Measurements from ENCODE around the gene SPRYD3.

SPRYD3 gene

DNA sequence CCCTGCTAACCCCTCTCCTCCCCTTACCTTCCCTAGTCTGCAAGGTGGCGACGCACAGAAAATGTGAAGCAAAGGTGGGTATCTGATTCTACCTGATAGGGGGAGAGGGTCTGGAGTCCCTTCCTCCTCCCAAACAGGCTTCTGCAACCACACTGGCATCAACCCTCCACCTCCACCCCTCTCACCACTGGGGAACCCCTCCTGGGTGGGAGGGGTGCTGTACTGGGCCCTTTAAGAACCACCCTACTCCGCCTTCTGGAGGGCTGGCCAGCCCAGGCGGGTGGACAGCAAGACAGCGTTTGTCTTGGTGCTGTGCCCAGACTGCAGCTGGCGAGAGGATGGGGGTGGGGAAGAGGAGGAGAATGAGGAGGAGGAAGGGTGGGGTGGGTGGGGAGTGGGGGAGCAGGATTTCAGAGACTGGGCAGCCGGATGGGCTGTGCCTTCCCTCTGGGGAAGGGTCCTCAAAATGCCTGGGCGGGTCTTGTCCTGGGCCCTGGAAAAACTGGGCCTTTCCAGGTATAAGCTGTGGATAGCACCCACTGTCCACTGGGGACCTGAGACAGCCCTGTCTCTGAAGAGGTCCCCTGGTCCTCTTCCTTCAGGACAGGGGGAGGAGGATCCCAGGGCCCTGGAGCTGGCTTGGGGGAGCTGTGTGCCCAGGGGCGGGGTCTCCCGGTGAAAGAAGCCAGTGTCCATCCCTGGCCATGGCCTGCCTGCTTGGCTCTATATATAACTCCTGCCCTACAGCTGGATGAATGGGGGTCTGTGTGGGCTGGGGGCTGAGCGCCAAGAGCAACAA lies 26.6 kb downstream of the SPRYD3 start:
- no peak for TF ChIP-seq CTCF (IDR thresholded peaks at IDR 0.05; ENCODE audit: low read depth, low read length)
- H3K4me3 ChIP-seq (ENCODE audit: low read depth, low read length): no peak overlapping the region
- DNase-seq (ENCODE audit: low read depth, low spot score): peak; percentile 85
- in situ Hi-C loops (cut with HindIII; ENCODE audit: low sequenced_read_pairs): no loop called here

GRCh38 chr12:53051881-53052412 lies 27.2 kb downstream of the SPRYD3 start:
- peak overlapping the region; percentile 51 for H3K4me3 ChIP-seq (ENCODE audit: low read depth, low read length)
- DNase-seq (ENCODE audit: low read depth, low spot score): no peak
- in situ Hi-C loops (cut with HindIII; ENCODE audit: low sequenced_read_pairs): no loop called here
- TF ChIP-seq CTCF (IDR thresholded peaks at IDR 0.05; ENCODE audit: low read depth, low read length): no peak

GRCh38 chr12:53051058-53051880 lies 27.9 kb downstream of the SPRYD3 start:
- TF ChIP-seq CTCF (IDR thresholded peaks at IDR 0.05; ENCODE audit: low read depth, low read length): no peak
- in situ Hi-C loops (cut with HindIII; ENCODE audit: low sequenced_read_pairs): no loop called here
- no peak for DNase-seq (ENCODE audit: low read depth, low spot score)
- H3K4me3 ChIP-seq (ENCODE audit: low read depth, low read length): peak overlapping the region; percentile 51

DNA sequence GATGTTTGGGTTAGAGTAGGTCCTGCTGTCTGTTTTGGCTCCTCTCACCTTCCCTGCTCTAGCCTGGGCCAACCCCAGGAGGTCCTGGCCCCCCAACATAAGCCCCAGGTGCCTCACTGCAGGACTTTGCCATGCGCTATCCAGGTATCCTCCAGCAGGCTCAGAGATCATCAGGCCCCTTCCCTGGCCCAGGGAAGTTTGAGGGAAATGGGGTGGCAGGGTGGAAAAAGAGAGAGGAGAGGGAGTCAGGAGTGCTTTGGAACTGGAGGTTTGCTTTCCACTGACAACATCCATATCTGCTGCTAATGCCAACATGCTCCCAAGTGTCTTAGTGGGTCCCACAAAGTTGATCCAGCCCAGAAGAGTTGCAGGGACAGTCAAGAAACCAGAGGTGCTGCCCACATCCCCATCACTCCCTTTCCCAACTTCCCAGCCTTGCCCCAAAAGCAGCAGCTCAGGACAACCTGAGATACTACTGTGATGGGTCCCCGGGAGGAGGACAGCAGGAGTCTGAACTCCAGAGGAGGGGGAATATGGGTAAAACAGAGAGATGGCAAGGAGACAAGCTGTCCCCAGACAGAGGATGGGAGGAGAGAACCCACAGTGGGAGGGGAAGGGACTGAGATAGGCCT lies 28.6 kb downstream of the SPRYD3 start:
- peak overlapping the region; percentile 51 for H3K4me3 ChIP-seq (ENCODE audit: low read depth, low read length)
- in situ Hi-C loops (cut with HindIII; ENCODE audit: low sequenced_read_pairs): no loop called here
- TF ChIP-seq CTCF (IDR thresholded peaks at IDR 0.05; ENCODE audit: low read depth, low read length): no peak
- peak; percentile 0 for DNase-seq (ENCODE audit: low read depth, low spot score)

- no peak for TF ChIP-seq CTCF (IDR thresholded peaks at IDR 0.05; ENCODE audit: low read depth, low read length)
- DNase-seq (ENCODE audit: low read depth, low spot score): no peak
- in situ Hi-C loops (cut with HindIII; ENCODE audit: low sequenced_read_pairs): no loop called here
- H3K4me3 ChIP-seq (ENCODE audit: low read depth, low read length): peak within 1 kb of the TSS; percentile 51
These were observed 29.4 kb downstream of the SPRYD3 start, which contains the start of gene TNS2 for GRCh38 chr12:53049571-53050318. Gene TNS2 (plus strand): TSS chr12:53050065. CDS start chr12:53050186, 121 bp downstream.

Data from astrocyte of the spinal cord (primary cell).